ENCODE measurements around the gene TSNAX.

- TF ChIP-seq, protein P1, sequence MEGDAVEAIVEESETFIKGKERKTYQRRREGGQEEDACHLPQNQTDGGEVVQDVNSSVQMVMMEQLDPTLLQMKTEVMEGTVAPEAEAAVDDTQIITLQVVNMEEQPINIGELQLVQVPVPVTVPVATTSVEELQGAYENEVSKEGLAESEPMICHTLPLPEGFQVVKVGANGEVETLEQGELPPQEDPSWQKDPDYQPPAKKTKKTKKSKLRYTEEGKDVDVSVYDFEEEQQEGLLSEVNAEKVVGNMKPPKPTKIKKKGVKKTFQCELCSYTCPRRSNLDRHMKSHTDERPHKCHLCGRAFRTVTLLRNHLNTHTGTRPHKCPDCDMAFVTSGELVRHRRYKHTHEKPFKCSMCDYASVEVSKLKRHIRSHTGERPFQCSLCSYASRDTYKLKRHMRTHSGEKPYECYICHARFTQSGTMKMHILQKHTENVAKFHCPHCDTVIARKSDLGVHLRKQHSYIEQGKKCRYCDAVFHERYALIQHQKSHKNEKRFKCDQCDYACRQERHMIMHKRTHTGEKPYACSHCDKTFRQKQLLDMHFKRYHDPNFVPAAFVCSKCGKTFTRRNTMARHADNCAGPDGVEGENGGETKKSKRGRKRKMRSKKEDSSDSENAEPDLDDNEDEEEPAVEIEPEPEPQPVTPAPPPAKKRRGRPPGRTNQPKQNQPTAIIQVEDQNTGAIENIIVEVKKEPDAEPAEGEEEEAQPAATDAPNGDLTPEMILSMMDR (conservative IDR thresholded peaks at IDR 0.05; ENCODE audit: low read depth, low read length): no peak
- TF ChIP-seq EZH2 (IDR thresholded peaks at IDR 0.05; ENCODE audit: borderline replicate concordance, low read depth, low read length, poor library complexity, severe bottlenecking): no peak
These were observed 84.1 kb downstream of the TSNAX start for GRCh38 chr1:231612393-231613089.
